ENCODE data around the gene CTNNA3. TPM values are rescaled to one million over a fixed set of nuclear protein-coding genes. Genes with fewer than 3 reads are reported as not detected.

Gene CTNNA3
- polyA plus RNA-seq, 1 donor from 2014 or later = 0.14 TPM

GRCh38 chr10:66784770-66785169, 911.2 kb downstream of the CTNNA3 start:
- H3K4me3 ChIP-seq (ENCODE audit: low read length) = no peak overlapping the region
- no peaks in the 10 kb centered on the region for H3K79me2 ChIP-seq (replicated peaks; ENCODE audit: insufficient read depth, low read length)
- H3K9ac ChIP-seq (ENCODE audit: low read length) = no peak overlapping the region
- no peak overlapping the region for H3K4me2 ChIP-seq (ENCODE audit: low read length)
- H3K9me3 ChIP-seq (ENCODE audit: low read length) = no peaks in the 10 kb centered on the region
- no peak overlapping the region for H2AFZ ChIP-seq (ENCODE audit: low read depth, low read length)
- TF ChIP-seq EZH2 (IDR thresholded peaks at IDR 0.05; ENCODE audit: borderline replicate concordance, insufficient read depth, low read length, poor library complexity, severe bottlenecking) (no peak), REST (IDR thresholded peaks at IDR 0.05; ENCODE audit: borderline replicate concordance) (no peak), RAD21 (conservative IDR thresholded peaks at IDR 0.05) (no peak), CTCF (IDR thresholded peaks at IDR 0.05; ENCODE audit: poor library complexity, severe bottlenecking) (no peak), TAF1 (IDR thresholded peaks at IDR 0.05; ENCODE audit: low read depth) (no peak)
- no peaks in the 10 kb centered on the region for H4K20me1 ChIP-seq (ENCODE audit: insufficient read depth)
- H3F3A ChIP-seq (ENCODE audit: insufficient read depth, low read length, poor library complexity, severe bottlenecking) = no peaks in the 10 kb centered on the region
- no peak overlapping the region for H3K27ac ChIP-seq (ENCODE audit: low read length)
- H3K9me2 ChIP-seq (ENCODE audit: insufficient read depth, low read length) = no peaks in the 10 kb centered on the region
- no peaks in the 10 kb centered on the region for H3K36me3 ChIP-seq (ENCODE audit: insufficient read depth, low read length)
- no peaks in the 10 kb centered on the region for H3K27me3 ChIP-seq (ENCODE audit: insufficient read depth, low read depth, low read length)

GRCh38 chr10:66783316-66783715, 912.7 kb downstream of the CTNNA3 start:
- no peaks in the 10 kb centered on the region for H3K9me3 ChIP-seq (ENCODE audit: low read length)
- TF ChIP-seq POLR2AphosphoS5 (IDR thresholded peaks at IDR 0.05) (no peak), EZH2 (IDR thresholded peaks at IDR 0.05; ENCODE audit: borderline replicate concordance, insufficient read depth, low read length, poor library complexity, severe bottlenecking) (no peak), MXI1 (conservative IDR thresholded peaks at IDR 0.05; ENCODE audit: poor library complexity, severe bottlenecking) (no peak), EP300 (conservative IDR thresholded peaks at IDR 0.05; ENCODE audit: poor library complexity, severe bottlenecking) (no peak), RAD21 (conservative IDR thresholded peaks at IDR 0.05) (no peak)

GRCh38 chr10:66782776-66783175, 913.2 kb downstream of the CTNNA3 start:
- H3K27me3 ChIP-seq (ENCODE audit: insufficient read depth, low read depth, low read length) = no peaks in the 10 kb centered on the region
- no peaks in the 10 kb centered on the region for H3K9me2 ChIP-seq (ENCODE audit: insufficient read depth, low read length)
- H3K36me3 ChIP-seq (ENCODE audit: insufficient read depth, low read length) = no peaks in the 10 kb centered on the region
- H3F3A ChIP-seq (ENCODE audit: insufficient read depth, low read length, poor library complexity, severe bottlenecking) = peaks cover 4% of the 10 kb centered on the region
- no peak for TF ChIP-seq REST (IDR thresholded peaks at IDR 0.05; ENCODE audit: borderline replicate concordance)
- no peak for TF ChIP-seq EZH2 (IDR thresholded peaks at IDR 0.05; ENCODE audit: borderline replicate concordance, insufficient read depth, low read length, poor library complexity, severe bottlenecking)
- no peak for TF ChIP-seq POLR2AphosphoS5 (IDR thresholded peaks at IDR 0.05)
- no peak for TF ChIP-seq EP300 (conservative IDR thresholded peaks at IDR 0.05; ENCODE audit: poor library complexity, severe bottlenecking)
- TF ChIP-seq MXI1 (conservative IDR thresholded peaks at IDR 0.05; ENCODE audit: poor library complexity, severe bottlenecking) = no peak
- TF ChIP-seq SMC3 (conservative IDR thresholded peaks at IDR 0.05; ENCODE audit: poor library complexity) = no peak
- no peak for TF ChIP-seq RAD21 (conservative IDR thresholded peaks at IDR 0.05)
- TF ChIP-seq CTCF (IDR thresholded peaks at IDR 0.05; ENCODE audit: poor library complexity, severe bottlenecking) = no peak
- TF ChIP-seq TAF1 (IDR thresholded peaks at IDR 0.05; ENCODE audit: low read depth) = no peak
- no peaks in the 10 kb centered on the region for H4K20me1 ChIP-seq (ENCODE audit: insufficient read depth)
- no peak overlapping the region for H3K27ac ChIP-seq (ENCODE audit: low read length)
- no peak overlapping the region for H3K4me2 ChIP-seq (ENCODE audit: low read length)
- no peak overlapping the region for H3K4me3 ChIP-seq (ENCODE audit: low read length)
- no peak overlapping the region for H2AFZ ChIP-seq (ENCODE audit: low read depth, low read length)
- no peak overlapping the region for H3K9ac ChIP-seq (ENCODE audit: low read length)
- no peaks in the 10 kb centered on the region for H3K79me2 ChIP-seq (replicated peaks; ENCODE audit: insufficient read depth, low read length)
- no peaks in the 10 kb centered on the region for H3K9me3 ChIP-seq (ENCODE audit: low read length)

More at GRCh38 chr10:66783316-66783715, 912.7 kb downstream of the CTNNA3 start:
- no peaks in the 10 kb centered on the region for H3K36me3 ChIP-seq (ENCODE audit: insufficient read depth, low read length)
- H3K9me2 ChIP-seq (ENCODE audit: insufficient read depth, low read length) = no peaks in the 10 kb centered on the region
- no peak overlapping the region for H2AFZ ChIP-seq (ENCODE audit: low read depth, low read length)
- H4K20me1 ChIP-seq (ENCODE audit: insufficient read depth) = no peaks in the 10 kb centered on the region
- H3K27ac ChIP-seq (ENCODE audit: low read length) = no peak overlapping the region
- no peak overlapping the region for H3K9ac ChIP-seq (ENCODE audit: low read length)
- no peaks in the 10 kb centered on the region for H3F3A ChIP-seq (ENCODE audit: insufficient read depth, low read length, poor library complexity, severe bottlenecking)
- no peaks in the 10 kb centered on the region for H3K27me3 ChIP-seq (ENCODE audit: insufficient read depth, low read depth, low read length)
- no peaks in the 10 kb centered on the region for H3K79me2 ChIP-seq (replicated peaks; ENCODE audit: insufficient read depth, low read length)
- no peak overlapping the region for H3K4me2 ChIP-seq (ENCODE audit: low read length)
- no peak overlapping the region for H3K4me3 ChIP-seq (ENCODE audit: low read length)
